ENCODE results near the gene RNF128.
"Not testable (repeated sequence)": the region's sequence is repeated elsewhere in the genome, so short reads cannot be mapped to it uniquely, and the experiment has no call there.

RNF128 gene

DNA sequence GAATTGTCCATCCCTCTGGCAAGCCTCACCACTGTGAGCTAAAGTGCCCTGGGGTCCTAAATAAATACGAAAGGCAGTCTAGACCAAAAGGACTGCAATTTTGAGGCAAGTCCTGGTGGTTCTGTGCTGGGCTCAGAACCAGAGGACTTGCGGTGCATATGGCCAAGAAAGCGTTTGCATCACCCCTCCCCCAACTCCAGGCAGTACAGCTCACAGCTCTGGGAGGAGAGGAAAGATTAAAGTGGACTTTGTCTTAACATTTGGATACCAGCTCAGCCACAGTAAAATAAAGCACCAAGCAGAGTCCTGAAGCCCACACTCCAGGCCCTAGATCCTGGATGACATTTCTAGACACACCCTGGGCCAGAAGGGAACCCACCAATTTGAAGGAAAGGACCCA, 24.9 kb downstream of the RNF128 start:
- DNase-seq: no peak

DNA sequence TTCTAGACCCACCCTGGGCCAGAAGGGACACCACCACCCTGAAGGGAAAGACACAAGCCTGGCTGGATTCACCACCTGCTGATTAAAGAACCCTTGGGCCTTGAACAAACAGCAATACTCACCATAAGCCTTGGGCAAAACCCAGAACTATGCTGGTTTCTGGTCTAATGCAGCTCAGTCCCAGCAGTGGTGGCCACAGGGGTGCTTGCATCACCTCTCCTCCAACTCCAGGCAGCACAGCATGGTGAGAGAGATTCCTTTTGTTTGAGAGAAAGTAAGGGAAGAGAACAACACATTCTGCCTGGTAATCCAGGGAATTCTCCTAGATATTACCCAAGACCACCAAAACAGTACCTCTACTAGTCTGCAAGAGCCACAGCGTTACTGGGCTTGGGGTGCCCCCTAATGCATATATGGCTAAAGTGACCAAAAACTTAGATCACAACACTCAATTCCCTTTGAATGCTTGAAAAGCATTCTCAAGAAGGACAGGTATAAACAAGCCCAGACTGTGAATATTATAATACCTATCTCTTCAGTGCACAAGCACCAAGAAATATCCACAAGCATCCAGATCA, 25.7 kb downstream of the RNF128 start:
- DNase-seq: no peak

DNA sequence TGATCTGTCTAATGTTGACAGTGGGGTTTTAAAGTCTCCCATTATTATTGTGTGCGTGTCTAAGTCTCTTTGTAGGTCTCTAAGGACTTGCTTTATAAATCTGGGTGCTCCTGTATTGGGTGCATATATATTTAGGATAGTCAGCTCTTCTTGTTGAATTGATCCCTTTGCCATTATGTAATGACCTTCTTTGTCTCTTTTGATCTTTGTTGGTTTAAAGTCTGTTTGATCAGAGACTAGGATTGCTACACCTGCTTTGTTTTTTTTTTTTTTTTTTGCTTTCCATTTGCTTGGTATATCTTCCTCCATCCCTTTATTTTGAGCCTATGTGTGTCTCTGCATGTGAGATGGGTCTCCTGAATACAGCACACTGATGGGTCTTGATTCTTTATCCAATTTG, 42.8 kb downstream of the RNF128 start:
- not testable (repeated sequence) for DNase-seq

DNA sequence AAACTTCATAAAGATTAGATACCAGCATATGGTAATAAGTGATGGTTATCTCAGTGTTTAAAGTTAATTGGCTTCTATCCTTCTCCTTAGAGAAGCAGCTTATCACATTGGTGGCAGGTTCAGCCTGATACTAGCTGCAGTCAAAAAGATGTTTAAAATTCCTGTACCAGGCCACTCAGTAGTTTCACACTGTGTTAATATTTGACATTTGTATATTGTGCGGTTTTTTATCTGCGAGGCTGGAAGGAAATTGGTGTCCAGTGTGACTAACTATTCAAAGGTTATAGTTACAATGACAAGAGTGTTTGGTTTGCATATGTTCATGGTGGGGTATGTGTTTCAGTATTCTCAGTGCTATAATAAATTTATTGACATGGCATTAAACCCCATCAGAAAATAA, 48.5 kb downstream of the RNF128 start:
- DNase-seq: no peak

DNA sequence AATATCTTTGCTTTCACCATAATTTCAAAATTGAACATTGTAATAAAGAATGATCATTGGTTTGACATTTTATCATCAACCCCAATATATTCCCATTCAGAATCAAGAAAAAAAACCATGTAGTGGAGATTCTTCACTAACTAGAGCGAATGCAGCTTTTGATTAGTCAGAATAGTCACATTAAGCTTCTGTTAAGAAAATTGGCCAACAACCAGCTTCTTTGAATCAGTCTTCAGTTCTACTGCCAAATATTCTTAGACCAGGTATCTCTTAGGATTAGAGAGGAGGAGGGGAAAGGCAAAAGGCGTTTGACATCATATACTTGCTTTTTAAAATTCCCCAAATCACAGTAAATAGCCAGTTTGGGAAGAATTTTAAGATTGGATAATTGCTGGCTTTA, 53.8 kb downstream of the RNF128 start:
- no peak for DNase-seq

DNA sequence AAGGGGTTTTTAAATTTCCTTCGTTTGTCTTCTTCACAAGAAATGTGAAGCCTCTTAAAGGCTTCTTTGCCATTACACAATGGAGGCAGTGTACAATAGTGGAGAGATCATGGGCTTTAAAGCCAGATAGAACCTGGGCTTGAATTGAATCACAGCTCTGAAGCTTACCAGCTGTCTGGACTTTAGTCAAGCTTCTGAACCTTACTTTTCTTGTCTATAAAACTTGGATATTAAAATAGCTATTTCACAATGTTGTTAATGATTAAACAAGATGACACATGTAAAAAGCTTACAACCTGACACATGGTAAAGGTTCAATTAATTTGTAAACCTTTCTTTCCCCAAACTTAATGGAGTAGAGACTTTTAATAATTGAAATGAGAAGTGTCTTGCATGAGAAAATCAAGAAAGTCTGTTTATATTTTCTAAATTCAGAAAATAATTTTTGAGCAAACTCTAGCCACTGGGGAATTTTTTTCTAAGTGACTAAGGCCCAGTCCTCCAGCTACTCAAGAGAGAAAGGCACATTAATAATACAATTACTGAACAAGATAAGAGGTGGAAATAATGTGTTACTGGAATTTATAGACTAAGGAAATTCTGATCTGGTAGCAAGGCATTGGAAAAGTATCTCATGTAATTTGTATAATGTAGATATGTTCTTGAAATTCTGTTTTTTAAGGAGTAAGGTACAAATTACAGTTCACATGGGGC, 54.3 kb downstream of the RNF128 start:
- no peak for DNase-seq

DNA sequence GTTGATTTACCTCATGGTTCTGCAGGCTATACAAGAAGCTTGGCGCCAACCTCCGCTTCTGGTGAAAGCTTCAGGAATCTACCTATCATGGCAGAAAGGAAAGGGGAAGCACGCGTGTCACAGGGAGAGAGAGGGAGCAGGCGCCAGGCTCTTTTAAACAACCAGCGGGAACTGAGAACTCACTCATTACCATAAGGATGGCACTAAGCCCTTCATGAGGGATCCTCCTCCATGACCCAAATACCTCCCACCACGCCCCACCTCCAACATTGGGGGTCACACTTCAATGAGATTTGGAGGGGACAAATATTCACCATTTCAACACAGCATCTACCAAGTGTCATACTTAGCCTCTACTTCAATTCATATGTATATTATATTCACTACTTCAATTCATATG, 57.2 kb downstream of the RNF128 start:
- DNase-seq: no peak

DNA sequence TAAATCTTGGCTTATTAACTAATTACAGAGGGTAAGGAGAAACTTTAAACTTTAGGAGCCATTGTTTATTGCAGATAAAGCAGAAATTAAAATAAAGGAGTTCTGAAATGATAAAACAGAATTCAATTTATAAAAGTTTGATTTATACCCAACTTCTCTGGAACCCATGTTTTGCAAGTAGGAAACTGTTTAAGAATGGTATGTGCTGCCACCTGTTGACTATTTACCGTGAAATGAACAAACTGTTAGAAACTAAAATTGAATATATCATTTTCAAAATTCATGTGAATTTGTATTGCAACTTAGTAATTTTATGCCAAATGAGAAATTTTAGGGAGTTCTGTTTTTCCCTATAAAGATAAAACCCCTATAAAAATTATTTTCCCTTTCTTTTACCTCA, 65.0 kb downstream of the RNF128 start:
- no peak for DNase-seq

DNA sequence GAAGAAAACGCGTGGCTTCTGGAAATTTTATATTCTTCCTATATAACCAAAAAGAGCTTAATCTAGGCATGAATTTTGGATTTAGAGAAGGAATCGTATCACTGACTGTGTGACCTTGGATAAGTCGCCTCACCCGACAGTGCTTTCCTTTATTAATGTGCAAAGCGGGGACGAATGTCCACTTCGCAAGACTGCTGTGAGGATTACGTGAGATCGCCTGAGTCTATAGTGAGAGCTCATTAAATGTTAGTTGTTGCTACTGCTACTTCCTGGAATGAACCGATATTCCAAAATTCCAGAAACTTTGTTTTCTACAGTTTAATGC, 75.5 kb downstream of the RNF128 start:
- no peak for DNase-seq

DNA sequence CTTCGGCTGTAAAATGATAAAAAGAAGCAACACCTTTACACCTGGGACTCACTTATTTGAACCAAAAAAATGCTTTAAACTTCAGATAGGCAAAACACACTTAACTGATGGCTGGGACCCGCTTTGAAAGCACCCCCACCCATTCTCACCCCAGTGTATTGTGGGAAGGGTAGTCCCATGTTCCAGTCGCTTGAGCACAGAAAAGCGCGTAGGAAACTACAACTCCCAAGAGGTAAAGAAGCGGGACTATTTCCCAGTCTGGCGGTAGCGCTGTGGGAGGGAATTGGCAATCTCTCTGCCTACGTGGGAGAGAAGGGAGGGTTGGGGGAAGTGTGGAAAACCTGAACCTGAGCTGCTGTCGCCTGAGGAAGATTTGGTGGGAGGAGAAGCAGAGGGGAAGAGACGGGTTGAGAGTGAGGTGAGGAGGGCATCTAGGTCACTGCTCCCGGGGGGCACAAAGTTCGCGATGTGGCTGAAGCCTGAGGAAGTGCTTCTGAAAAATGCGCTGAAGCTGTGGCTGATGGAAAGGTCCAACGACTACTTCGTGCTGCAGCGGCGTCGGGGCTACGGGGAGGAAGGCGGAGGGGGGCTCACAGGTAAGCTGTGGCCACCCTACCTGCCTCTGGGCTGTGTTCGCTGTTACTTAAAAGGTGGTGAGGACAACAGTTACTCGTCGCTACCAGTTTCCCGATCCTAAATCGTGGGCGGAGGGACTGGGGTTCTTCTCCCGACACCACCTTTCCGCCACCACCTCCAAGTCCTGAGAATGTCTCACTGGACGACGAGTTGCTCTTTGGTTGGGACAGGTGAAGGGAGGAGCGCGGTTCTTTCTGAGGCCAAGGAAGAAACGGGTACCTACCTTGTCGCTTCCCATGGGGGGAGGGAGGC, 76.1 kb downstream of the RNF128 start, which contains the start of gene TBC1D8B:
TBC1D8B (plus strand) TSS at position 286 of the 888 bp plus-strand sequence; CDS start at position 467, 181 bp downstream.
- peak; percentile 46 for DNase-seq

DNA sequence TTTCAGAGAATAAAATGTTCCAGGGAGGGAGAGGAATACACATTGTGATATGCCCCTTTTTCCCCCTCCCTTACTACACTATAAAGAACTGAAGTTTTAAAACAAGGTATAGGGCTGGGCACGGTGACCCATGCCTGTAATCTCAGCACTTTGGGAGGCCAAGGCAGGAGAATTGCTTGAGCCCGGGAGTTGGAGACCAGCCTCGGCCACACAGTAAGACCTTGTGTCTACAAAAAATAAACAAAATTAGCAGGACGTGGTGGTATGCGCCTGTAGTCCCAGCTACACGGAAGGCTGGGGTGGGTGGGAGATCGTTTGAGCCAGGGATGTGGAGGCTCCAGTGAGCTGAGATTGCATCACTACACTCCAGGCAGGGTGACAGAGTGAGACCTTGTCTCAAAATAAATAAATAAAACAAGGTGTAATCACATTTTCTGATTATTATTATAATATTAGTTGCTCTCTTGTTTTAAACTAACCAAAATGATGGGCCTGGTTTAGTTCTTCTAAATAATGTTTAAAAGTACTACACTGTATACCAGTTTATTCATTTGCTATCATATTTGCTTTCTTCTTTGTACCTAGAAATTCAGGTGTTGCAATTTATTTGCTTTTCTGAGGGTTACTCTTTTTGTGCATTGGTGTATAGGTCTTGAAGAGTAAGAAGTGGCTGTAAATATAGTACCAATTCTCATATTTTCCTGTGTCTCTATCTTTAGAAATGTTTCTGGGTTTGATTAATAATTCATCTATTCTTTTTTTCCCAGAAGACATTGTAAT, 84.8 kb downstream of the RNF128 start:
- no peak for DNase-seq

DNA sequence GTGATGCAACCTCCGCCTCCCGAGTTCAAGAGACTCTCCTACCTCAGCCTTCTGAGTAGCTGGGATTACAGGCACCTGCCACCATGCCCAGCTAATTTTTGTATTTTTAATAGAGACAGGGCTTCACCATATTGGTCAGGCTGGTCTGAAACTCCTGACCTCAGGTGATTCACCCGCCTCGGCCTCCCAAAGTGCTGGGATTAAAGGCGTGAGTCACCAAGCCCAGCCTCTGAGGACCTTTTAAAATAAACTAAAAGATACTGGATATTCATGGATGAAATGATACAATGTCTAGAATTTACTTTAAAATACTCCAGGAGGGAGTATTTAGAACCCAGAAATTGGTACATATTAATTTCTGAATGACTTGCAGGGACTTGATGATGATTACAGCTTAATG, 86.4 kb downstream of the RNF128 start:
- DNase-seq: not testable (repeated sequence)

DNA sequence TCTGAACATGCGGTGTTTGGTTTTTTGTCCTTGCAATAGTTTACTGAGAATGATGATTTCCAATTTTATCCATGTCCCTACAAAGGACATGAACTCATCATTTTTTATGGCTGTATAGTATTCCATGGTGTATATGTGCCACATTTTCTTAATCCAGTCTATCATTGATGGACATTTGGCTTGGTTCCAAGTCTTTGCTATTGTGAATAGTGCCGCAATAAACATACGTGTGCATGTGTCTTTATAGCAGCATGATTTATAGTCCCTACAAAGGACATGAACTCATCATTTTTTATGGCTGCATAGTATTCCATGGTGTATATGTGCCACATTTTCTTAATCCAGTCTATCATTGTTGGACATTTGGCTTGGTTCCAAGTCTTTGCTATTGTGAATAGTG, 87.6 kb downstream of the RNF128 start:
- not testable (repeated sequence) for DNase-seq

Measured in CD4-positive, alpha-beta T cell treated with Interleukin-12 subunit alpha and Interleukin-12 subunit beta, for 1 hour (primary cell).